SK-N-MC (cell line): Measurements from ENCODE around the gene ABCB9.

Experiments used
- FOXP2 ChIP-seq: optimal IDR thresholded peaks from 2 replicates; pipeline ENCODE3; 2011; ENCODE audit warnings: mild to moderate bottlenecking, moderate library complexity; ENCODE audit not compliant: insufficient read depth; ENCODE audit errors: extremely low read length, control extremely low read depth
- POLR2AphosphoS5 ChIP-seq: IDR thresholded peaks from 2 replicates; pipeline ENCODE4 v1.6.1; 2012; ENCODE audit warnings: mild to moderate bottlenecking, low read depth, low read length, borderline replicate concordance

DNA sequence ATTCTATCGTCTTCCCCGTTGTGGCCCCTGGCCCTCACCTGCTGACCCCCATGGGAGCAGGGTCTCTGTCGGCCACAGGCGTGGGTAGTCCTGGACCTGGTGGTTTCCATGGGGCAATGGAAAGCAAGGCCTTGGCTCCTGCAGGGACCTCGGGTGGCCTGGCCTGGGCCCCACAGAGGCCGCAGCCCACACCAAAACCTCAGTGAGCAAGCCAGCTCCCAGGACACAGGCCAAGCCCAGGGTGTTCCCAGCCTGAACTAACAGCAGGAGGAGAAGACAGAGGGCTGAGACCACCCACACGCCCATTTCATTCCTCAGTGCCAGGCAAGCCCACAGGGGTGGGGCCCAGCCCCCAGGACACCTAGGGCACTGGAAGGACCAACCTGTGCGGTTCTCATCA is 16.9 kb downstream of the ABCB9 start:
- no peak for TF ChIP-seq FOXP2
- no peak for TF ChIP-seq POLR2AphosphoS5
